DMS79 (cell line): ENCODE data around the gene INS.

Experiments used
- DNase-seq: peaks from one replicate; lab custom pipeline; 2025; lab: John Stamatoyannopoulos, UW

Gene INS

DNA sequence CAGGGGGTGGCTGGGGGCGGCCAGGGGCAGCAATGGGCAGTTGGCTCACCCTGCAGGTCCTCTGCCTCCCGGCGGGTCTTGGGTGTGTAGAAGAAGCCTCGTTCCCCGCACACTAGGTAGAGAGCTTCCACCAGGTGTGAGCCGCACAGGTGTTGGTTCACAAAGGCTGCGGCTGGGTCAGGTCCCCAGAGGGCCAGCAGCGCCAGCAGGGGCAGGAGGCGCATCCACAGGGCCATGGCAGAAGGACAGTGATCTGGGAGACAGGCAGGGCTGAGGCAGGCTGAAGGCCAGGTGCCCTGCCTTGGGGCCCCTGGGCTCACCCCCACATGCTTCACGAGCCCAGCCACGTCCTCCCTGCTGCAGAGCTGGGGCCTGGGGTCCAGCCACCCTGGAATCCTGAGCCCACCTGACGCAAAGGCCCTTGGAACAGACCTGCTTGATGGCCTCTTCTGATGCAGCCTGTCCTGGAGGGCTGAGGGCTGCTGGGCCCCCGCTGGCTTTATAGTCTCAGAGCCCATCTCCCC, at the start of gene INS:
INS (minus strand) TSS at position 474 of the 524 bp plus-strand sequence; CDS start at position 236, 238 bp downstream.
- no peak for DNase-seq

DNA sequence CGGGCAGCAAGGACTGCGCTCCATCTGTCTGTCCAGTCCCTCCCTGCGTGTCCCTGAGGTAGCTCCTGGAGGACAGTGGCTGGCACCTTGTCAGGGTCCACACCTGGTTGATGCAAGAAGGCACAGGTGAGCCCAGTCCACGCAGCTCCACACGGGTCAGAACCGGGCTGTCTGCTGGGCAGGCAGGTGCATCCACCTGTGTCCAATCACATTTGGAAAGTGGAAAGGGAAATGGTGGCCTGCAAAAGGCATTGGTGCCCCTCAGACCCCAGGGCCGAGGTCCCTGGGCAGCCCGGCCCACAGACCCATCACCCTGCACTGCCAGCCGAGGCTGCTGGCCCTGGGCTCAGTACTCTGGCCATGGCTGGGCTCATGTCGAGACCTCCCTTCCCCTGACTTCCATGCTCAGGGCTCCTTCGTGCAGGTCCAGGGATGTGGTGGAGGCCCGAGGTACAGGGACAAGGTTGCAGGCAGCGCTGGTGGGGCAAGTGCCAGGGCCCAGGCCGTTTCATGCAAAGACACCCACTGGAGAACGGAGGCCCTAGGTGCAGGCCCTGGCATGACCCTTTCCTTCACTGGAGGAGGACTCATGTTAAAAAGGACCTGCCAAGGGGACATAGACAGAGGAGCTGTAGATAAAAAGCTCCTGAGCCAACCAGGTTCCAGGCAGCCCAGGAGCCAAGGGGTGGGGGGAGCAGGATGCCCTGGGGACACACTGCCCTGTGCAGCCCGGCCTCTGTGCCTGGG, 49.5 kb upstream of the INS start:
- no peak for DNase-seq

DNA sequence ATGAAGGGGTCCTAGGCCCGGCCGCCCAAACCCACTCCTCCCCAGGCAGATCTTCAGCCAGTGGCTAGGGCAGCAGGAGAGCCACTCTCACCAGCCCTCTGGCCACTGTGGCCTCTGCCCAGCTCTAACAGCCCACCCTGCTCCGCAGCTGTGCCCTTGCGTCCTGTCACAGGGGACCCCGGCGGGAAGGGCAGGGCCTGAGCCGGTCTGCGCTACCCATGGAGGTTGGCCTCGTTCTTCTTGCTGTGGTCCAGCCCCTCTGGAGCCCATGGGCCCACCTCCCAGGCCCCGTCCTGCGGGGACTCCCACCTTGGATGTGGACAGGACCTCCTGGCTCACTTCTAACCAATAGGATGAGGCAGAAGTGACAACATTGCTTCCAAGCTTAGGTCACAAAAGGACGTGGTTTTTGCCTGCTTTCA, 48.9 kb upstream of the INS start:
- no peak for DNase-seq

DNA sequence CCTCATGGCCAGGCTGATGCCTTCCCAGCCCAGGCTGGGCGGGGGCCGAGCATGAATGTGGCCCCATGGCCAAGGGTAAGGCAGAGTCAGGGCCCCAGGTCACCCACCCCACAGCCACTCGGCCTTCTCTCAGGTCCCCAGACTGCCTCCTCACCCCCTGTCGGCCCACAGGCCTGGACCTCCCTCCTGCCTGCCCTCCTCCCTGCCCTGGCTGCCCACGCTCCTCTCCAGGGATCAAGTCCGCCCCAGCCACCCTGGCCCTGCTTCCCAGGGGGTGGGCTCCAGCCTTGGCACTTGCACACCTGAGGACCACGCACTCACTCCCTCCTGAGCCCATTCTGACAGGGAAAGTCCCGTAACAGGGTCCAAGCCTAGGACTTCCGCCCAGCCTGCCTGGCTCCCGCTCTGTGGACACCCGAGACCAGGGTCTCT, 48.4 kb upstream of the INS start:
- DNase-seq = no peak

DNA sequence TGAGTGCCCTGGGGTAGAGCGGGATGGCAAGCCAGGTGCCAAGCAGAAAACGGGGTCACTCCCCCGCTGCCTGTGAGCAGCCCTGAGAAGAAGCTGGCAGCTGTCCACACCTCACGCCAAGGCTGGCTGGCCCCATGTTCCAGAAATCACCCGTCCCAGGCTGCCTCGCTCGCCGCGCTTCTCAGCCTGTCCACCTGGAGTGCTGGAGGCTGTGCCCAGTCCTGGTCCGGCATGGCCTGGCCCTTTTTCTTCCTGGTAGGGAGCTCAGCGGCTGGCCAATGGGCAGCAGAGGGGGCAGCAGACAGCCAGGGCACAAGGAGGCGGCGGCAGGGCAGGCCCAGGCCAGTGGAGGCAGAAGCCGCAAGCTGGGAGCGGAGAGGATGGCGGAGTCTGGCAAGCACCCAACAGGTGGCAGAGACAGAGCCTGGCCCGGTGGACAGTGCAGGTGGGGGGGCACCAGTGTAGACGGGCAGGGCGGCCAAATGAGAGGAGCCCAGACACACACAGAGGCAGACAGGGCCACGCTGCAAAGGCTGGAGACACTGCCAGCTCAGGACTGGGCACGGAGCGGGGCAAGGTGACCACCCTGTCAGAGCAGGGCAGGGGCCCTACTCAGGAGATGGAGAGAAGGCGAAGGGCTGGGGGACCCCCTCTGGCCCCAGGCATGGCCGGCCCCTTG, 47.8 kb upstream of the INS start:
- no peak for DNase-seq

DNA sequence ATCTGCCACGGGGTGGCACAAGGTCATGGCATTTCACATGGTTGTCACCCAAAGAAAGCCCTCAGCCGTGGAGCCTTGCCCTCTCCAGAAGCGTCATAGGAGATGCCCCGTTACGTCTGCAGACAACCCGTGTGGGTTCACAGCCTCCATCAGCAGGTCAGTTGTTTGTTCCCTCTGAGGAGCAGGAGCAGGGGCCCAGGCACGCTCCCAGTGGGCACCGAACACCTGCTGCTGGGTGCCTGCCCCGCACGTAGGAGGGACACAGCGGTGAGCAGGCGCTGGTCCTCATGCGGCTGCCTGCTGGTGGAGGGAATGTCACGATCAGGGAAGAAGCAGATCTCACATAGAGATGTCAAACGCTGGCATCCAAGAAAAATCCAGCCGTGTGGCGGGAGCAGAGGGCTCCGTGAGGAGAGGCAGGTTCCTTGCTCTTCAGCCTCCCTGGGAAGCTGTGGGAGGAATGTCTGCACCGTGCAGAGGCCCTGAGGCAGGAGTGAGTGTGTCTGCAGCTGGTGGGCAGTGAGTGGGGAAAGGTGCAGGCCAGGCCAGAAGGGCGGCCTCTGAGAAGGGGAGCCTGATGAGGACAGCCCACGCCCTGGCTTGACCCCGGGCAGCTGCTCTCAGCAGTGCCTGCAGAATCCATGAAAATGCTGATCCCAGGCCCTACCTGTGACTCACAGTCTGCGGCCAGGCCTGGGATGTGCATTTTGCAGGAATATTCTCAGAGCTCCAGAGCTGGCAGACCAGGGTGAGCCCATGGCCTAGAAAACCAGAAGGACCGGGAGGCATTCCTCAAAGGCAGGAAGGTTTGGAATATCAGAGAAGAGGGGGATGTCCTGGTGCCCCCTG, 47.0 kb upstream of the INS start:
- no peak for DNase-seq

DNA sequence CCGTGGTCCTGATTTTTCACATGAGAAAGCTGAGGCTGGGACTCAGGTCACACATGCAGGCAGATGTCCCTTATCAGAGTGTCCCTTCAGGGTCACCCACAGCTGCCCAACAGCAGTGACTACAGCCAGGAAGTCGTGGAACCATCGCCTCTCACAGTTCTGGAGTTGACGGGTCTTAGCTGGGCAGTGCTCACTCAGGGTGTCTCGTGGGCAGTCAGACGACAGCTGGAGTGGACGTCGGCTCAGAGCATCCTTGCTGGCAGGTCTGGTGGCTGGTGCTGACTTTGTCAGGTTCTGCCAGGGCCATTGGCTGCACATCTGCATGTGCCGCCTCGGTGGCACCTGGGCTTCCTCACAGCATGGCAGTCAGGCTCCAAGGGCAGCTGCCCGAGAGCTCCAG, 46.2 kb upstream of the INS start:
- no peak for DNase-seq

DNA sequence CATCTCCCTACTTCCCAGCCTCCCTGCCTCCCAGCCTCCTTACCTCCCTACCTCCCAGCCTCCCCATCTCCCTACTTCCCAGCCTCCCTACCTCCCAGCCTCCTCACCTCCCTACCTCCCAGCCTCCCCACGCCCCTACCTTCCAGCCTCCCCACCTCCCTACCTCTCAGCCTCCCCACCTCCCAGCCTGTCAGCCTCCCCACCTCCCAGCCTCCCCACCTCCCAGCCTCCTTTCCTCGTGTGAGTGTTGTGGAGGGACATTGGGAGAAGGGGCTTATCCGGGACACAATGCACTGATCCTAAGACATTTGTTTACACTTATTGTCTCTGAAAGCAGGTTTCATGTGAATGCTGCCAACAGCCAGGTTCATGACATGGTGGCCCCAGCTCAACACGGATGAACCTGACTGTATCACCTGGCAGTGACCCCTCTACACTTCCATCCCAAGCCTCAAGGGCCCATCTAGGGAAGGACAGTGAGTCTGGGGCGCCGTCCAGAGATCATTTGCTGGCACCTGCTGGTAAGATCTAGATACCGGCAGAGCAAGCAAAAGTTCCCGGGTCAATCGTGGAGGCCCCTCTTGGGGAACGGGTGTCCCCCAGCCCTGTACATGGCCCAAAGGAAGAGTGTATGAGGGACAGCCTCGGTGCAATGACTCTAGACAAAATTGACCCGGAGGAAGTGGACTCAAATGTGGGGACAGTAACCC, 45.1 kb upstream of the INS start:
- no peak for DNase-seq

DNA sequence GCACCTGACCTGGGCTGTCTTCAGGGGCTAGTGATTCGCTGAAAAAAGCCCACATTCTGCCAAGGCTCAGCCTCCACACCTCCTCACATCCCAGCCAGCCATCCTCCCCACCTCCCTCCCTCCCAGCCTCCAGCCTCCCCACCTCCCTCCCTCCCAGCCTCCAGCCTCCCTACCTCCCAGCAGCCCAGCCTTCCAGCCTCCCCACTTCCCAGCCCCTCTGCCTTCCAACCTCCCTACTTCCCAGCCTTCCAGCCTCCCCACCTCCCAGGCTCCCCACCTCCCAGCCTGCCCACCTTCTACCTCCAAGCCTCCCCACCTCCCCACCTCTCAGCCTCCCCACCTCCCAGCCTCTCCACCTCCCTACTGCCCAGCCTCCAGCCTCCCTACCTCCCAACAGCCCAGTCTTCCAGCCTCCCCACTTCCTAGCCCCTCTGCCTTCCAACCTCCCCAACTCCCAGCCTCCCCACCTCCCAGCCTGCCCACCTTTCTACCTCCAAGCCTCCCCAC, 44.3 kb upstream of the INS start:
- DNase-seq = no peak

DNA sequence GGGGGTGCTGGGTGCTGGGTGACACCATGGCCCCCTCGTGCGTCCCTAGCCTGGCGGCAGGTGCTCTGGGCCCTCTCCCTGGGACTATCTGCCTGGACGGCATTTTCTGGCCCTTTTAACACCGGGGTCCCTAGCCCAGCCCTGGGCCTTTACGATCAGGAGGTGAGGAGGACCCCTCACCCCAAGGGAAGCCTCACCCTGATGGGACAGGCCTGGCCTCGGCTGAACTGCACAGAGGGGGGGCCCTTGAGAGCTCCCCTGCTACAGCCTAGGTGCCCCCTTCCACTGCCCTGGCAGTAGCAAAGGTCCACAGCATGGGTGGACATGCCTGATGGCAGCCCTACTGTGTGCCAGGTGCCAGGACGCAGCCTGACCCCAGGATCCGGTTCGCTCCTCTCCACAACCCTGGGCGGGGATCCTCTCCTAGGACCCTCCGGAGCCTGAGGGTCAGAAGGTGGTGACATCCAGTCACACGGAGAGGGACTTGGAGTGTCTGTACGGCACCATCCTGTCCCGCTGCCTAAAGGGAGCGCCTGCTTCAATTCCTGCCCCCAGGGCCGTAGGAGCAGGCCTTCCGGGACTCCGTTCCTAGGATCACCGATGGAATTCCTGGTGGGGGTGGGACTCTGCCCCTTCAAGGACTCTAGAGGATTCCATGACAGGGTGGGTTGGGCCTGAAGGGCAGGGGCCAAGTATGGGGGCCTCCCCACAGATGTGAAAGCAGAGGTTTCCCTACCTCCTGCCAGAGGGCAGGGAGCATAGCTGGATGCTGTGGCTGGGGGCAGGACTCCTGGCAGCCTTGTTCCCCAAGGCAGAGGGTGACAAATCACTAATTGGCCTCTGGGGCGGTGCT, 43.6 kb upstream of the INS start:
- no peak for DNase-seq

DNA sequence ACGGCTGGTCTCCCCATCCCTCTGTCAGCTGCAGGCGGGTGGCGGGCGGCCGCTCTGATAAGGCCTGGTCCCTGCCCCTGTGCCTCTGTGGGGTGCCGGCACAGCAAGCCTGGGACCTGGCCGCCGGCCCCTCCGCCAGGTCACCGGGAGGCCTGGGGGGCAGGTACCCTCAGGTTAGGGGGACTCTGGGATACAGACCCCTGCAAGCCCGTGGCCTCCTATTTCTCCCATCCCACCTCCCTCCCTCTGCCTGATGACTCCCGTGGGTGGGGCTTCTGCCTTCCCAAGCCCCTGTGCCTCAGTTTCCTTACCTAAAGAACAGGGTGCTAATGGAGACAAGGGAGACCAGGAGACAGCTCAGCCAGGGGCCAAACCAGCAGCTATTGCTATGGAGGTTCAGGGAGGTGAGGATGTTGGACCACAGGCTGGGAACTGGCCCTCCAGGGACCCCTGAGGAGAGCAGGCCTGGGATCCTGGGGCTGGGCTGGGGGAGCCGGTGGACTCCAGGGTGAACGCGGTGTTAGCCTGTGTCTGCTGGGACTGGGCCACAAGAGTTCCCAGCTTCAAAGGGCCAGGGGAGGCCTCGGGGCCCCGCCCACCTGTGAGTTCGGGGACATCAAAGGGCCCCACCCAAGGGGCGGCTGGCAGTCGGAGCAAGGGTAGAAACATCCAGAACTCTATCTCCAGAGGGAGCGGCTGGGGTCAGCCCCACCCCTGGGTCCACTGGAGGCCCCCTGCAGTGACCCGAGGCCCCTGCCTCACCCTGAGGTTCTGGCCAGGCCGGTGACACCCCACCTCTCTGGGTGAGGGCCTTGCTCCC, 42.6 kb upstream of the INS start:
- no peak for DNase-seq

DNA sequence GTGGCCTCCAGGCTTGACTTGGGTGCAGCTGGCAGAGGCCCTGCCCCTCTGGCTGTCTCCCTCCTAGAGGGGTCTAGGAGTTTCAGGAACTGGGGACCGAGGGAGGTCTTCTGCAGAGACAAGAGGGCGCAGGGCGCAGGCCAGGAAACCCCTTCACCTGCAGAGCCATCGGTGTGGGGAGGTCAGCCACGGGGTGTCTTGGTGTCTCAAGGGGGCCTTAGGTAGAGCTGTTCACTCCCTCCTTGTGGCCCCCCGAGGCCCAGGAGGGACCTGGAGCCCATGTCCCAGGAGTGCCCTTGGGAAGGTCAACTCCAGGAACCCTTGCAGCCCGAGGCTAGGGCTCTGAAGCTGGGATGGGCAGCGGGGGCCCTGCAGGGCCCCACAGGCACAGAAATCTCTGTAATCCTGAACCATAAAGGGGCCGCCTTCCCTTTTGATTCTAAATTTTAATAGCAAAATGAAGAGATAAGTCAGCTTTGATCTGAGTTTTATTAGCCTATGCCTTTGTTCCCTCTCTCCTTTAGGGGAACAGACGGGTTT, 42.0 kb upstream of the INS start:
- DNase-seq = no peak

DNA sequence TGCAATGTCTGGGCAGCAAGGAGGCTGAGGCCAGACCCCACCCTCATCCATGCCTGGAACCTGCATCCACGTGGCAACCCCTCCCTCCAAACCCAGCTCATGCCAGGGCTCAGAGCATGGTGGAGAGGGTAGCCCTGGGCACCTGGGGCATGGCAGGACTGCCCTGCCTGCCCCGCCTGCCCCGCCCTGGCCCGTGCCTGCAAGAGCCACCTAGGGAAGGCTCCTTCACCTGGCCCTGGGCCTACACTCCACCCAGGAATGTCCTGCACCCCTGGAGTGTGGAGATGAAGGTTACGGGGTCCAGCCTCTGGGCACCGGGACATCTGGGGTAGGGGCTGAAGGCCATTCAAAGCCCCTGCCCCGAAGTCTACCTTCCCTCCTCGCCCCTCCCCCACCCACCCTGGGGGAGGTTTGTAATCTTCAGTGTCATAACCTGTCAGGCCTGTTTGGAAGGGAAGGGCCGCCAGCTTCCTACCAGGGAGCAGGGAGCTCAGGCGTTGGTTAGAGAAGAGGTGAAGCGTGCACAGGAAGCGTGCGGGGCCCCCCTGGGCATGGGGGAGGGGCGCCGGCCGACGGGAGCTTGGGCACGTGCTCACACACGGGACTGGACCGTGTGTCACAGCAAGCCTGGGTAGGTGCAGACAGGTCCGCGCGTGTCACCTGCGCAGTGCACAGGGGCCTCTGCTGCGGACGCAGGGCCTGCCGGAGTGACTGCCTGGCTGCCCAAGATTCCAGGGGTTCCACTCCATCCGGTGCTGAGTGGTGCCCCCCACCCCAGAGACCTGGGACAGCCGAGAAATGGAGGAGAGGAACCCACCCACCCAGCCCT, 41.3 kb upstream of the INS start:
- DNase-seq = no peak

DNA sequence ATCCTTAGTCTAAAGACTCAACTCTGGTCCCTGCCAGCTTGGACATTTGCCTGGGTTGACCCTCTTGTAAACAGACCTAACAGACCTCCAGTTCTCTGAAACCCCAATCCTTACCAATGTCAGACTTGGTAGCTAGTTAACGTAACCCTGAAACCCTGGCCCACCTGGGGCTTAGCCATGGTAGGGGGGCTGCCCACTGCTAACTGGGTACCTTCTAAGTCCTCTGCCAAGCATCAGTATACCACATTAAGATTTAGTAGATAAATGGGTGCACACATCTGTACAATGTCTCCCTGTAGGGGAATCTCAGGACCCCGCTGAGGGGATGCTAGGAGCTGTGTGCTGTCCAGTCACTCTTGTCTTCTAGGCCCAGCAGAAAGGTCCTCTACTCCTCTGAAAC, 40.5 kb upstream of the INS start:
- DNase-seq = no peak

DNA sequence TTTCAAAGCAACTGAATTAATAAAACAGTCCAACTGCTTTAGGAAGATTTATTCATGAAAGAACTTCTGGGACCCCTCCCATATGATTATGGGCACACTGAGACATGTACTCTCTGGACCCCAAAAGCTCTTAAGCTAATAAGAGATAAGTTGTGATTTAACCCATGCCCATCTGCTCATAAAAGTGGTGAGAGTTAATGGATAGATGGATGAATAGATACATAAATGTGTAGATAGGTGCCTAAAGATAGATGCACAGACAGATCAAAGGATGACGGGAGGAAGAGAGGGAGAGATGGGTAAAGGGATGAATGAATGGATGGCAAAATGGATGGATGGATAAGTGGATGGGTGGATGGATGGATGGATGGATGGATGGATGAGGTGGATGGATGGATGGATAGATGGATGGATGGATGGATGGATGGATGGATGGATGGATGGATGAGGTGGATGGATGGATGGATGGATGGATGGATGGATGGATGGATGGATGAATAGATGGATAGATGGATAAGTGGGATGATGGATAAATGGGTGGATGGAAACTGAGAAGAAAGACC, 40.0 kb upstream of the INS start:
- no peak for DNase-seq

DNA sequence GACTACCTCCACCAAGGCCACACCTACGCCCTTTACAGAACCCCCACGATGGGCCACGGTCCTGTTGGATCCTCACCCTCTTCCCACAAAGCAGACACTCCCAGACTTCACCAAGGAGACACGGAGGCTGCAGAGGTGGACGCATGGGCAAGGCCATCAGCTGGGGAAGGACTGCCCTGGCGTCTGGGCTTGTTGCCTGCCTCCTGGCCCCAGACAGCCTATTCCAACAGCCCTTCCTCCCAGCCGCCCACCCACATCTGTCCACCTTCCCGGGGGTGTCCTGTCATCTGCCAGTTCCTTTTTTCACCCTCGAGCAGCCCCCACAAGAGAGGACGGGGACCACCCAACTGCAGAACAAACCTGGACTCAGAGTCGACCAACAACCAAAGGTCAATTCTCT, 39.5 kb upstream of the INS start:
- DNase-seq = no peak

DNA sequence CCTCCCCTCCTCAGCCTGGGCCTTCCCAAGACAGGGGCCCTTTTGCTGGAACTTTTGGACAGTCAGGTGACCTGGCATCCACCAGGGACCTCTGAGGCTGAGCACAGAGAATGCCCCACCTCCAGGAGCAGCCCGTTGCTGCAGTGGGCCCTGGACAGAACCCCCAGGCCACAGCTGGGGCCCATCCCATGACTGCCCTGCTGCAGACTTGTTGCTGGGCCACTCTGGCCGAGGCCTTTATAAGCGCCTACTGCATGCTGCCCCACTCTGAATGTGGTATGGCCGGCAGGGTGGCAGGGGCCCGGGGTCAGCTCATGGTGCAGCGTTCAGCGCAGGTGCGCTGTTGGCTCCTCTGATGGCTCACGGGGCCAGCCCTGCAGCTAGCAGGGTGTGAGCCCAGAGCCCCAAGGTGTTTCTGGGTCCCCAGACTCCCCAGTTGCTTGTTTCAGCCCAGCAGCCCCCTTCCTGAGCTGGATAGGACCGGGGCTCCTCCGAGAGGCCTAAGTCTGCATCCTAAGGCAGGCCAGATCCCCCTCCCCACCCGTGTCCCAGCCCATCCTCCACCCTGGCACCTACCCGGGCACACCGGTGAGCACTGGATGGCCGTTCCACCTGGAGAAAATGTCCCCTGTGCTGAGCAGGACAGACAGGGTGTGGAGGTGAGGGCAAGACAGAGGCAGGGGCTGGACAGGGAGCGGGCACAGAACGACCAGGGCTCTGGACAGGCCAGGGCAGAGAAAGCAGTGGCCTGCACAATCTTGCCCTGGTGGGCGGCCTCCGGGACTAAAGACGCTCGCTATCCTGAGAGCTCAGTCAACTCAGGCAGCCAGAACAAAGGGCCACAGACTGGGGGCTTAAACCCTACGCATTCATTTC, 38.7 kb upstream of the INS start:
- no peak for DNase-seq
